Ramos (cell line): ENCODE measurements around the gene NRAP.
"Not testable (repeated sequence)": the region's sequence is repeated elsewhere in the genome, so short reads cannot be mapped to it uniquely, and the experiment has no call there.

Experiments
- in situ Hi-C: fragments of 300-500 bp; cut with MboI; formaldehyde crosslinking; loops from one replicate; pipeline ENCODE4 v1.14.3; 2022; ENCODE audit warnings: low sequenced_read_pairs; ENCODE audit not compliant: unreplicated experiment

NRAP gene

GRCh38 chr10:113687037-113687436 is 23.2 kb upstream of the NRAP start:
- in situ Hi-C loops = no loop called here

DNA sequence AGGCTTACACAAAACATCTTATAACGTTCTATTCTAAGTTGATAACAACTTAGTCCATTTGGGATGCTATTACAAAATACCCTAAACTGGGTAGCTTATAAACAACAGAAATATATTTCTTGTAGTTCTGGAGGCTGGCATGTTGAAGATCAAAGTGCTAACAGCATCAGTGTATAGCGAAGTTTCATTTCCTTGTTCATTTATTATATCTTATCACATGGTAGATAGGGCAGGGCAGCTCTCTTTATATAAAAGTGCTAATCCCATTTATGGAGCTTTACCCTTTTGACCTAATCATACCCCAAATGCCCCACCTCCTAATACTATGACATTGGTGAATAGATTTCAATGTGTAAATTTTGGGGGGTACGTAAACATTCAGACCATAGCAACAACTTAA is 22.2 kb upstream of the NRAP start:
- in situ Hi-C loops = no loop called here

DNA sequence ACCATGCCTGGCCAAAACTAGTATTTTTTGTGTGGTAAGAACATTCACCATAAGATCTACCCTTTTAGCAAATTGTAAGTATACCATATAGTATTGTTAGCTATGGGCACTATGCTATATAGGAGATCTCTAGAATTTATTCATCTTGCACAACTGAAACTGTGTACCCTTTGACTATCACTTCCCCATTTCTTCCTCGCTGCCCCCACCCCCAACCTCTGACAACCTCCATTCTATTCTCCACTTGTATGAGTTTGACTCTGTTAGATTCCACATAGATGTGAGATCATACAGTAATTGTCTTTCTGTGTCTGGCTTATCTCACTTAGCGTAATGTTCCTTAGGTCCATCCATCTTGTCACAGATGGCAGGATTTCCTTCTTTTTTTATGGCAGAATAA is 19.5 kb upstream of the NRAP start:
- in situ Hi-C loops = no loop called here

DNA sequence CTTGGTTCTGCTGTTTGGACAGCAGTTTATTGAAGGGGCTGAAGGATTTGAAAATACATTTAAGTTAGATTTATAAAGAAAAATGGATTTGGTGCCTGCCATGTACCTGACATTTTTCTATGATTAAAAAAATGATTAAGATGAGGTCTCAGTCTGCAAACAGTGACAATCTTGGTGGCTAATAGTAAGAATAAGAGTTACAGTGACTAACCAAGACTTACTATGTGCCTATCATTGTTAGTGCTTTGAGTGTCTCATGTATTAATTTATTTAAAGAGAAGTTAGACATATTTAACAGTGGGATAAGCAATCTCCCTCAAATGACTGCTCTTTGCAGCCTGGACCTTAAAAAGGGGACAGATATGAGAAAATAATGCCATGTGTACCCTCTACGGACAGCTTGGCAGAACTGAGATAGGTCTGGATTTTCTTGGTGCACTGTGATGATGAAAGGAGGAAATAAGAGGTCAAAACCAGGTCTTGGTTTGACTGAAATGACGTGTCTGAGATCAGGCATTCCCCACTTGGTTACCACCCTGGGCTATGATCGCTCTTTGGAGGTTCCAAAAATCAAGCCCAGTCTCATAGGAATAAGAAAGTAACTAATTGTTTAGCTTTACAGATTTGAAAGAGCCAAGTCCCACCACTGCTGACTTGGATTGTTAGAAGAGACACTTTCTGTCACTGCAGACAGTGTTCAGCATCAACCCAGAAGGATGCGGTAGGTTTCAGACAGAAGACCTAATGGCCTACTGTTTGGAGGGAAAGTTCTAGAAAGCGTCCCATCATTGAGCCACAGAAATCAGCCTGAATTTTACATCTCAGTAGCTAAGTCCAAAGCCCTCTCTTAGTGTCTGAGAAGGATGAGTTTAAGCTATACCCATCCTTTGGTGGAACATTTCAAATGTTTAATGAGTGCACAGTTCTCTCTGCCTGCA is 18.0 kb upstream of the NRAP start:
- in situ Hi-C loops = no loop called here

GRCh38 chr10:113680190-113681111 is 16.6 kb upstream of the NRAP start:
- in situ Hi-C loops = no loop called here

- in situ Hi-C loops = no loop called here
Observed at GRCh38 chr10:113679463-113680189, 15.8 kb upstream of the NRAP start, which contains the start of gene CASP7. TSS of gene CASP7 (plus strand) at chr10:113679912. CDS start at chr10:113697494, 17,582 bp downstream.

DNA sequence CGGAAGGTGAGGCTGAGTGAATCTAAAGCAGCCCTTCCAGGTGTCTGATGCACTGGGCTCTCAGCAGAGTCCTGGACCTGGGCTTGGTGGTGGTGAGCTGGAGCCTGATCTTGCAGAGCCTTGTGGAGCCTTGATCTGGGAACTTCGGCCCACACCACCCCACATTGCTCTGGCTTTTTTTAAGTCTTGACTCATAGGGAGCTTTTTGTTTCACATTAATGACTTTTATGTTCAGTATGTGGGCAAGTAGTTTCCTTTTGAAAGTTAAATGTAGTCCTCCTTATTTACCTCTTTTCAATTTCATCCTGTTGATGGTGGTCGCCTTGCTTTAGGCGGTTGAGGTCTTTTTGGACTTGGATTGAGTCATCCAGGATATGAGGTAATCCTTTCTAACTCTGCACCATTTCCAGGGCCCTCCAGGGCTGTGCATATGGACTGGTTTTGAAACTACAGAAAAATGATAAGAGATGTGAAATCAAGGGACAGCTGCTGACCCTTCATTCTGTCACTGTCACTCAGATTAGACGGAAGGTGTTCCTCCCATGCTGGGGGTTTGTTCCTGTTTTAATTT is 2.9 kb upstream of the NRAP start:
- in situ Hi-C loops = no loop called here

- in situ Hi-C loops = no loop called here
Observed at GRCh38 chr10:113665806-113666354, 2.0 kb upstream of the NRAP start.

GRCh38 chr10:113665352-113665751 is 1.5 kb upstream of the NRAP start:
- in situ Hi-C loops = no loop called here

GRCh38 chr10:113663142-113663541 is 699 bp downstream of the NRAP start:
- in situ Hi-C loops = no loop called here

DNA sequence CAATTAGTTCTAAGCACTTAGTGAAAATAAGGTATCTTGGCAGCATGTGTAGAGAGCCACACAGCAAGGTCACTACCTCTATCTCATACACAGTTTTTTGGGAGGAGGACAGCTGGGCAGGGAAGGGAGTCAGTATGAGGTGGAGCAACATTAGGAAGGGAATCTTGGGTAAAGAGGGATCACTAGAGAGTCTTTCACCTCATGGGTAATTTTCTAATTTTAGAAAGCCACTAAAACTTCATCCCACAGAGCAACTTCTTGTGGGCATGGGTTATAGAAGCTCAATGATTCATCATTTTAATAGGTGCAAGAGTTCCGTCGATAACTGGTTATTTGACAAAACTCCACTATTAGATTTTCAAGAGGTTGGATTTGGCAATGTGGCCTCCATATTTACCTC is 2.5 kb downstream of the NRAP start:
- in situ Hi-C loops = no loop called here

- in situ Hi-C loops = no loop called here
Observed at GRCh38 chr10:113657544-113657943, 6.3 kb downstream of the NRAP start.

DNA sequence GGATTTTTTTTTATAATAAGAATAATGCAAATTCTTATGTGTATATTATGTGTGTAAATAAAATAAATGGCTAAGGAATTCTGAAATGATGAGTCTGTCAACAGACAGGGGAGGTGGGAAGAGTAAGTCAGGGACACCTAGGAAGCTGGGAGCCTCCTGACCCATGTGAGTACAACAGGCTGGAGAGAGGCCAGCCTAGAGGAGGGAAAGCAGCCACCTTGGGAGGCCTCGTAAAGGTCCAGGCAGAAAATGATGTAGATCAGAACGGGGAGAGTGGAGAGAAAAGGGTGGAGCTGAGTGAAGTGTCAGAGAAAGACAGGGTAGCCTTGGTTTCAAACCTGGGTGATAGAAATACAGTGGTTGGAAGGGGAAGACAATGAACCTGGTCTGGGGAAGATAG is 6.9 kb downstream of the NRAP start:
- in situ Hi-C loops = no loop called here

DNA sequence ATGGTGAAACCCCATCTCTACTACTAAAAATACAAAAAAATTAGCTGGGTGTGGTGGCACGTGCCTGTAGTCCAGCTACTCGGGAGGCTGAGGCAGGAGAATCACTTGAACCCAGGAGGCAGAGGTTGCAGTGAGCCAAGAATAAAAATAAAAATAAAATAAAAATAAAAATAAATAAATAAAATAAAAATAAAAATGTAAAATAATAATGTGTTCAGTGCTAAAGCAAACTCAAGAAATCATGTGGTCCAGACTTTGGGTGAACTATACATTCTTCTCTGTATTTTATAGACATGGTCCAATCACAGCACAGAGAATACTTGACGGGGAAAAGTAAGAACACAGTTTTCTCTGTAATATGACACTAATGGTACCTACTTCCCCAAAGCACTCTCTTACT is 11.4 kb downstream of the NRAP start:
- in situ Hi-C loops = not testable (repeated sequence)

DNA sequence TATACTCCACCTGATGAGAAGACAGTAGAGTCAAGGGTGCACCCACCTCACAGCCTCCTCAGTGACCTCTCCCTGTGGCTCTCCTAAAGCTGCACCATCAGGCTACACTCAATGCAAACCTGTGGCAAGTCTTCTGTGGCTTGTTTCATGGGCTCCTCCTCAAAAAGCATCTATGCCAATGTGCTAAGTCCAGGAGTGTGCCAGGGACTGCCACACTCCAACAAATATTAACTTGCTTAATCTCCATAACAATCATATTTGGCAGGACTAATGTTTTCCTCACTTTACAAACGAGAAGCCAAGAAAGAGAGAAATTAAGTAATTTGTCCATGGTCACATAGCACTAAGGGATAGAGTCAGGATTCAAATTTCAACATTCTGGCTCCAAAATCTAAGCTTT is 11.9 kb downstream of the NRAP start:
- in situ Hi-C loops = no loop called here

DNA sequence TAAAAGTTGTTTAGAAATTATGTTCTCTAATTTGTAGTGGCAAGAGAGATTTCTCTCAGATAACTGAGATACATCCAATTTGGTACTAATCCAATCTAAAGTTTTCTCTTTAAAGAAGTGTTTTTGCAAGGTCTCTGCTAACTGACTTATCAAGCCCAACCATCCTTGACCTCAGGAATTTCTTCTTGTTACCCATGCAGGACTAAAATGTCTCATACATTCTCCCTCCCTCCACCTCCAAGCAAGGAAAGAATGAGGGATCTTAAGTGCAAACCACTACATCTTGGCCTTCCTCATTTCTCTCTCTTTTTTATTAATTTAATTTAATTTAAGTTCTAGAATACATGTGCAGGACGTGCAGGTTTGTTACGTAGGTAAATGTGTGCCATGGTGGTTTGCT is 12.8 kb downstream of the NRAP start:
- in situ Hi-C loops = no loop called here

- in situ Hi-C loops = no loop called here
Observed at GRCh38 chr10:113650172-113650571, 13.7 kb downstream of the NRAP start.

- in situ Hi-C loops = no loop called here
Observed at GRCh38 chr10:113648478-113648877, 15.4 kb downstream of the NRAP start.

DNA sequence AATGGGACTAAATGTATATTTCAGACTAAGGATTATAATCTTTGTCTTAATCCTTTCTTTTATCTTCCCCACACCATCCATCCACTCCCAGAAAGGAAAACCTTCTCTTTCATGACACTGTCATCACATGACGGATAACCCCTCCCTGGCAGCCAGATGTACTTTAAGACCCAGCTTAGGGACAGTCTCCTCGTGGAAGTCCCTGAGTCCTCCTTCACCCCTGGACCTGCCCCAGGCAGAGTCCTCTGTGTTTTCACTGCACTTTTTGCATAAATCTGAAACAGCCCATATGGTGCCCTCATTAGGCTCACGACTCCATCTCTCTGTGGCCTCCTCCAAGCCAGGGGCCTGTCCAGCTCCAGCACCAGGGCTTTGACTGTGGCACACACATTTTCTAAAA is 16.0 kb downstream of the NRAP start:
- in situ Hi-C loops = no loop called here
